HEK293T (cell line): Measurements from ENCODE around the gene LRP5.
A peak's percentile ranks its signal among the peaks of the same experiment; 100 is the strongest.

ENCODE experiments used
- CTCF ChIA-PET: fragments of 350-600 bp; formaldehyde crosslinking; extraction: SDS; loops from one replicate; lab custom pipeline; 2021; ENCODE audit warnings: antibody characterized with exemption, inconsistent platforms; lab: Yijun Ruan, JAX
- POLR2A ChIA-PET: fragments of 350-600 bp; formaldehyde crosslinking; extraction: SDS; loops from one replicate; lab custom pipeline; 2020; ENCODE audit warnings: antibody characterized with exemption, inconsistent platforms; lab: Yijun Ruan, JAX
- DNase-seq: peaks from one replicate; pipeline ENCODE4 v3.0.0; 2012; ENCODE audit warnings: mixed read lengths; ENCODE audit errors: extremely low spot score
- ARNT ChIP-seq: fragments of 450-650 bp; IDR thresholded peaks from 2 replicates; pipeline ENCODE4 v1.6.1; 2017; ENCODE audit warnings: mild to moderate bottlenecking
- BHLHE40 ChIP-seq: fragments of 450-650 bp; IDR thresholded peaks from 2 replicates; pipeline ENCODE4 v1.6.1; 2016; ENCODE audit warnings: mild to moderate bottlenecking, moderate library complexity, borderline replicate concordance
- CTBP1 ChIP-seq: fragments of 450-650 bp; IDR thresholded peaks from 2 replicates; pipeline ENCODE4 v1.6.1; 2016; ENCODE audit warnings: borderline replicate concordance
- ELF4 ChIP-seq: fragments of 450-650 bp; IDR thresholded peaks from 2 replicates; pipeline ENCODE4 v1.6.1; 2017; ENCODE audit warnings: antibody characterized with exemption
- FOXA1 ChIP-seq: fragments of 450-650 bp; IDR thresholded peaks from 2 replicates; pipeline ENCODE4 v1.6.1; 2016; ENCODE audit warnings: mild to moderate bottlenecking
- FOXK2 ChIP-seq: fragments of 450-650 bp; IDR thresholded peaks from 2 replicates; pipeline ENCODE4 v1.6.1; 2016; ENCODE audit warnings: mild to moderate bottlenecking
- FOXM1 ChIP-seq: fragments of 450-650 bp; IDR thresholded peaks from 2 replicates; pipeline ENCODE4 v1.6.1; 2017; ENCODE audit warnings: mild to moderate bottlenecking, borderline replicate concordance
- HDGF ChIP-seq: fragments of 450-650 bp; IDR thresholded peaks from 2 replicates; pipeline ENCODE4 v1.6.1; 2017; ENCODE audit warnings: antibody characterized with exemption, borderline replicate concordance
- L3MBTL2 ChIP-seq: fragments of 450-650 bp; conservative IDR thresholded peaks from 2 replicates; pipeline ENCODE4 v1.6.1; 2016; ENCODE audit warnings: mild to moderate bottlenecking
- LEF1 ChIP-seq: fragments of 450-650 bp; IDR thresholded peaks from 2 replicates; pipeline ENCODE4 v1.6.1; 2017; ENCODE audit warnings: mild to moderate bottlenecking, borderline replicate concordance
- NFRKB ChIP-seq: fragments of 450-650 bp; IDR thresholded peaks from 2 replicates; pipeline ENCODE4 v1.6.1; 2016; ENCODE audit warnings: mild to moderate bottlenecking, moderate library complexity
- PKNOX1 ChIP-seq: fragments of 450-650 bp; IDR thresholded peaks from 2 replicates; pipeline ENCODE4 v1.6.1; 2016
- SP1 ChIP-seq: fragments of 450-650 bp; IDR thresholded peaks from 2 replicates; pipeline ENCODE4 v1.6.1; 2017
- SUZ12 ChIP-seq: fragments of 450-650 bp; IDR thresholded peaks from 2 replicates; pipeline ENCODE4 v1.6.1; 2016; ENCODE audit warnings: mild to moderate bottlenecking
- TARDBP ChIP-seq: fragments of 450-650 bp; IDR thresholded peaks from 2 replicates; pipeline ENCODE4 v1.6.1; 2016
- ZNF384 ChIP-seq: fragments of 450-650 bp; IDR thresholded peaks from 2 replicates; pipeline ENCODE4 v1.6.1; 2016

The LRP5 gene

GRCh38 chr11:68383976-68384501 is 71.6 kb downstream of the LRP5 start:
- ChIA-PET POLR2A (no interaction called here), CTCF (no interaction called here)
- TF ChIP-seq FOXA1 (no peak), CTBP1 (no peak), NFRKB (no peak), SUZ12 (no peak), ZNF384 (no peak), SP1 (no peak), L3MBTL2 (no peak), PKNOX1 (no peak), TARDBP (no peak), FOXM1 (no peak), BHLHE40 (no peak), HDGF (no peak), FOXK2 (no peak), ARNT (no peak), LEF1 (no peak), ELF4 (no peak)
- peak; percentile 76 for DNase-seq

DNA sequence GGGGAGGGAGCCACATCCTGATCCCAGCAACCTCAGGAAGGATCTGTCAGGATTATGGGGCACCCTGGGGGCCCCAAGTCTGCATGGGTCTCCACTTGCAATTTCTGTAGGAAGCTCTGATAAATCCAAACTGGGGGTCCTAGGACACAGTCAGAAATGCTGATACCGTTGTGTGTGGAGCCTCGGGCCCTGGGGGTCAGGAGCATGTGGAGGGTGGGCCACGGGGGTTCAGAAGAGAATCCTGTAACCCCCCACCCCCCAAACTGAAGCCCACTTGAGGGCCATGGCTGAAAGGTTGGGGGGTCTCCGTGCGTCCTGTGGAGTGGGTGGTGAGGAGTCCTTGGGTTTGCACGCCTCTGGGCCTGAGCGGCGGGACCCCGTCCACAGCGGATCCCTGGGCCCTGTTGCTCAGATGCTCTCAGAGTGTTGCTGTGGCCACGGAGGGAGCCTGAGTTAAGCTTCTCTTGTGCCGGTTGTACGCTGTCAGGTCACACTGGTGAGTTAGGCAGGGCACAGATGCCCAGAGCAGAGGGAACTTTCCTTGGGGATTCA is 72.2 kb downstream of the LRP5 start:
- POLR2A ChIA-PET: no interaction called here
- CTCF ChIA-PET: no interaction called here
- no peak for DNase-seq
- TF ChIP-seq ARNT: no peak

- POLR2A ChIA-PET: no interaction called here
- DNase-seq: no peak
- TF ChIP-seq ARNT (no peak), LEF1 (no peak), L3MBTL2 (no peak), HDGF (no peak), ELF4 (no peak), CTBP1 (no peak), FOXK2 (no peak), NFRKB (no peak)
- CTCF ChIA-PET: interaction anchor here (0.6 kb wide), 1 partner anchor 267 kb away, joined by 3 read pairs; no protein-coding TSS in a partner anchor
Observed at GRCh38 chr11:68385128-68385527, 72.7 kb downstream of the LRP5 start.

- ChIA-PET CTCF (no interaction called here), POLR2A (no interaction called here)
- DNase-seq: no peak
- TF ChIP-seq FOXK2 (no peak), SP1 (no peak), ZNF384 (no peak), FOXM1 (no peak), CTBP1 (no peak), ARNT (no peak), LEF1 (no peak), L3MBTL2 (no peak), ELF4 (no peak), HDGF (no peak), NFRKB (no peak), PKNOX1 (no peak), SUZ12 (no peak), TARDBP (no peak)
Observed at GRCh38 chr11:68386331-68386978, 74.1 kb downstream of the LRP5 start.

- ChIA-PET CTCF (interaction anchor here (0.6 kb wide), 1 partner anchor 99 kb away, joined by 4 read pairs; no protein-coding TSS in a partner anchor), POLR2A (no interaction called here)
- TF ChIP-seq ZNF384: no peak
- DNase-seq: no peak
Observed at GRCh38 chr11:68387840-68388239, 75.4 kb downstream of the LRP5 start.

DNA sequence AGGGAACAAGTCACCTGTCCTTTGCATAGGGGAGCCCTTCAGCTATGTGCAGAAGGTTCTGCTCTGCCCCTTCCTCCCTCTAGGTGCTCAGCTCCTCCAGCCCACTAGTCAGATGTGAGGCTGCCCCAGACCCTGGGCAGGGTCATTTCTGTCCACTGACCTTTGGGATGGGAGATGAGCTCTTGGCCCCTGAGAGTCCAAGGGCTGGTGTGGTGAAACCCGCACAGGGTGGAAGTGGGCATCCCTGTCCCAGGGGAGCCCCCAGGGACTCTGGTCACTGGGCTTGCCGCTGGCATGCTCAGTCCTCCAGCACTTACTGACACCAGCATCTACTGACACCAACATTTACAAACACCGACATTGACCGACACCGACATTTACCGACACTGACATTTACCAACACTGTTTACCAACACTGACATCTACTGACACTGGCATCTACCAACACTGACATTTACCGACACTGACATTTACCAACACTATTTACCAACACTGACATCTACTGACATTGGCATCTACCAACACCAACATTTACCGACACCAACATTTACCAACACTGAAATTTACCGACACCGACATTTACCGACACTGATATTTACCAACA is 76.3 kb downstream of the LRP5 start:
- POLR2A ChIA-PET: no interaction called here
- TF ChIP-seq HDGF (no peak), CTBP1 (no peak), PKNOX1 (no peak), LEF1 (no peak), ARNT (no peak), SUZ12 (no peak), FOXK2 (no peak), BHLHE40 (no peak), L3MBTL2 (no peak), TARDBP (no peak), ELF4 (no peak), ZNF384 (no peak), NFRKB (no peak), FOXM1 (no peak), FOXA1 (no peak)
- no peak for DNase-seq
- CTCF ChIA-PET: interaction anchor here (0.6 kb wide), 1 partner anchor 100 kb away, joined by 4 read pairs; no protein-coding TSS in a partner anchor
